SK-N-SH (cell line): ENCODE results near the gene UBL7. TPM values are rescaled to one million over a fixed set of nuclear protein-coding genes. Genes with fewer than 3 reads are reported as not detected.
A peak's percentile ranks its signal among the peaks of the same experiment; 100 is the strongest.

Source experiments
- CTCF ChIA-PET: fragments of 300-600, 350-600 bp; formaldehyde crosslinking; extraction: SDS; loops from one replicate; lab custom pipeline; 2021; lab: Yijun Ruan, JAX
- POLR2A ChIA-PET: fragments of 350-600 bp; sonication (Branson Sonifier 250); formaldehyde crosslinking; extraction: SDS; loops from one replicate; lab custom pipeline; 2020; ENCODE audit warnings: antibody characterized with exemption, inconsistent platforms; lab: Yijun Ruan, JAX
- DNase-seq: peaks from one replicate; pipeline ENCODE4 v3.0.0; 2012
- H2AFZ ChIP-seq: fragments of 200-600 bp; sonication (generic); 2 replicates; pipeline ENCODE4 v1.8.1; 2016; ENCODE audit warnings: antibody characterized with exemption, mild to moderate bottlenecking, low read depth
- H3F3A ChIP-seq: fragments of 200-600 bp; sonication (generic); replicated peaks from 2 replicates; pipeline ENCODE3; 2016; ENCODE audit warnings: antibody characterized with exemption, mild to moderate bottlenecking; ENCODE audit not compliant: insufficient read depth
- H3K27ac ChIP-seq, 2 experiments: fragments of 200-500 bp in 1 of 2; fragments of 200-600 bp in 1 of 2; sonication (Bioruptor generic) in 1 of 2; sonication (generic), shearing (Covaris generic) in 1 of 2; 2 replicates each; pipeline versions ENCODE4 v1.5.1 to v1.6.1; 2014 to 2016; ENCODE audit warnings: low read depth in 2 of 2, inconsistent platforms in 1 of 2, low read length in 1 of 2, mild to moderate bottlenecking in 1 of 2, mixed read lengths in 1 of 2
- H3K27me3 ChIP-seq: fragments of 200-600 bp; sonication (generic), shearing (Covaris generic); 2 replicates; pipeline ENCODE4 v1.6.1; 2016; ENCODE audit warnings: mixed run types; ENCODE audit not compliant: insufficient read depth
- H3K36me3 ChIP-seq, 2 experiments: fragments of 200-500 bp in 1 of 2; fragments of 200-600 bp in 1 of 2; sonication (Bioruptor generic) in 1 of 2; sonication (generic) in 1 of 2; replicated peaks in 1 of 2; 2 replicates each; pipeline versions ENCODE3 to v1.5.1; 2014 to 2016; ENCODE audit warnings: low read length in 1 of 2, mild to moderate bottlenecking in 1 of 2; ENCODE audit not compliant: insufficient read depth in 2 of 2, control insufficient read depth in 1 of 2
- H3K4me1 ChIP-seq, 2 experiments: fragments of 200-500 bp in 1 of 2; fragments of 200-600 bp in 1 of 2; sonication (Bioruptor generic) in 1 of 2; sonication (generic), shearing (Covaris generic) in 1 of 2; 2 replicates each; pipeline versions ENCODE4 v1.5.1 to v1.6.1; 2014 to 2016; ENCODE audit warnings: low read depth in 1 of 2, low read length in 1 of 2, mixed run types in 1 of 2; ENCODE audit not compliant: insufficient read depth in 2 of 2, control insufficient read depth in 1 of 2
- H3K4me2 ChIP-seq: fragments of 200-600 bp; sonication (generic), shearing (Covaris generic); 2 replicates; pipeline ENCODE4 v1.6.1; 2017; ENCODE audit warnings: mixed run types
- H3K4me3 ChIP-seq, 2 experiments: fragments of 200-500 bp in 1 of 2; fragments of 200-600 bp in 1 of 2; sonication (Bioruptor generic) in 1 of 2; sonication (generic), shearing (Covaris generic) in 1 of 2; 2 replicates each; pipeline versions ENCODE4 v1.5.1 to v1.8.1; 2014 to 2016; ENCODE audit warnings: low read depth in 2 of 2, inconsistent platforms in 1 of 2, low read length in 1 of 2, mild to moderate bottlenecking in 1 of 2, mixed read lengths in 1 of 2, moderate library complexity in 1 of 2
- H3K79me2 ChIP-seq: fragments of 200-600 bp; sonication (generic); 2 replicates; pipeline ENCODE4 v1.8.1; 2017; ENCODE audit warnings: mild to moderate bottlenecking; ENCODE audit not compliant: insufficient read depth
- H3K9ac ChIP-seq: fragments of 200-600 bp; sonication (generic); 2 replicates; pipeline ENCODE4 v1.6.1; 2017; ENCODE audit warnings: mixed run types
- H3K9me2 ChIP-seq: fragments of 200-600 bp; sonication (generic); 2 replicates; pipeline ENCODE4 v1.6.1; 2017; ENCODE audit warnings: mixed run types
- H3K9me3 ChIP-seq: fragments of 200-600 bp; sonication (generic); 2 replicates; pipeline ENCODE4 v1.6.1; 2017; ENCODE audit warnings: mixed run types, mild to moderate bottlenecking, moderate library complexity
- H4K20me1 ChIP-seq: fragments of 200-600 bp; sonication (generic); 2 replicates; pipeline ENCODE4 v1.6.1; 2017; ENCODE audit warnings: mild to moderate bottlenecking, mixed run types; ENCODE audit not compliant: insufficient read depth
- CHD2 ChIP-seq: fragments of 150-350 bp; IDR thresholded peaks from 2 replicates; pipeline ENCODE4 v1.6.1; 2018; ENCODE audit warnings: low read length; ENCODE audit not compliant: partially characterized antibody
- CTCF ChIP-seq: fragments of 200-600 bp; sonication (generic); IDR thresholded peaks from 2 replicates; pipeline ENCODE4 v1.6.1; 2017; ENCODE audit warnings: antibody characterized with exemption, mild to moderate bottlenecking, moderate library complexity
- EP300 ChIP-seq, 2 experiments: IDR thresholded peaks; 2 replicates each; pipeline versions ENCODE4 v1.4.0 to v1.6.1; 2012; ENCODE audit warnings: borderline replicate concordance in 1 of 2, low read depth in 1 of 2, low read length in 1 of 2
- EZH2phosphoT487 ChIP-seq: fragments of 200-600 bp; sonication (generic); IDR thresholded peaks from 2 replicates; pipeline ENCODE4 v1.6.1; 2017; ENCODE audit warnings: low read depth, mixed run types, mild to moderate bottlenecking, antibody characterized with exemption, moderate library complexity, borderline replicate concordance
- FOSL2 ChIP-seq: IDR thresholded peaks from 2 replicates; pipeline ENCODE4 v1.4.0; 2012; ENCODE audit warnings: low read depth, mild to moderate bottlenecking, moderate library complexity, borderline replicate concordance
- FOXM1 ChIP-seq: IDR thresholded peaks from 2 replicates; pipeline ENCODE4 v1.4.0; 2012; ENCODE audit warnings: low read depth, mild to moderate bottlenecking
- GABPA ChIP-seq: IDR thresholded peaks from 2 replicates; pipeline ENCODE4 v1.4.0; 2012; ENCODE audit warnings: low read depth, mild to moderate bottlenecking
- GATA2 ChIP-seq: sonication (generic); formaldehyde crosslinking; IDR thresholded peaks from 2 replicates; pipeline ENCODE4 v1.5.0; 2020; ENCODE audit warnings: mild to moderate bottlenecking, missing genetic modification reagents
- JUND ChIP-seq: IDR thresholded peaks from 2 replicates; pipeline ENCODE4 v1.4.0; 2012
- MEF2A ChIP-seq: IDR thresholded peaks from 2 replicates; pipeline ENCODE4 v1.4.0; 2012; ENCODE audit warnings: low read depth, borderline replicate concordance
- NFIC ChIP-seq: IDR thresholded peaks from 2 replicates; pipeline ENCODE4 v1.4.0; 2012; ENCODE audit warnings: borderline replicate concordance
- NRF1 ChIP-seq: IDR thresholded peaks from 2 replicates; pipeline ENCODE4 v1.6.1; 2012; ENCODE audit warnings: low read depth, mild to moderate bottlenecking, low read length
- POLR2AphosphoS5 ChIP-seq: IDR thresholded peaks from 2 replicates; pipeline ENCODE4 v1.6.1; 2012; ENCODE audit warnings: low read depth, low read length
- RFX5 ChIP-seq: IDR thresholded peaks from 2 replicates; pipeline ENCODE4 v1.6.1; 2012; ENCODE audit warnings: mild to moderate bottlenecking, improper control_type of control experiment, low read length
- SIN3A ChIP-seq: IDR thresholded peaks from 2 replicates; pipeline ENCODE4 v1.6.1; 2012; ENCODE audit warnings: low read depth, mild to moderate bottlenecking, low read length, moderate library complexity, borderline replicate concordance
- SMC3 ChIP-seq: IDR thresholded peaks from 2 replicates; pipeline ENCODE4 v1.6.1; 2012; ENCODE audit warnings: low read depth, low read length, improper control_type of control experiment
- TCF12 ChIP-seq: IDR thresholded peaks from 2 replicates; pipeline ENCODE4 v1.4.0; 2012
- TEAD4 ChIP-seq: IDR thresholded peaks from 2 replicates; pipeline ENCODE4 v1.4.0; 2012; ENCODE audit warnings: mild to moderate bottlenecking, borderline replicate concordance; ENCODE audit not compliant: insufficient read depth
- USF1 ChIP-seq: IDR thresholded peaks from 2 replicates; pipeline ENCODE4 v1.4.0; 2012; ENCODE audit warnings: low read depth, borderline replicate concordance
- WGBS: methylation state at CpG from one replicate; pipeline ENCODE4 v1.1.6; 2017; ENCODE audit warnings: low lambda C conversion rate; 5-methylcytosine and 5-hydroxymethylcytosine counted together
- polyA plus RNA-seq, 3 experiments: library from polyadenylated mRNA; depleted of rRNA; stranded (reverse); fragments of >200 nt; gene quantifications; 2 replicates each; pipeline ENCODE4 v1.2.3, GENCODE V29; 2012

The UBL7 gene
- polyA plus RNA-seq, 1 of the 3 experiments (the other 2 are of a cell fraction) = 81.1 TPM

- no peak for TF ChIP-seq MEF2A
- TF ChIP-seq TEAD4 = 0 out of 2 replicates have a peak, but pooled peaks have one; percentile 52
- TF ChIP-seq RFX5 = no peak
- peak; percentile 92 for TF ChIP-seq SIN3A
- peak; percentile 98 for TF ChIP-seq POLR2AphosphoS5
- no peak for TF ChIP-seq NFIC
- no peak for TF ChIP-seq EZH2phosphoT487
- peak; percentile 35; the same call in 1 of the 2 replicates for TF ChIP-seq TCF12
- peak in 1 of 2 experiments; percentile 34; a peak in 1 of 4 replicates for TF ChIP-seq EP300 (IDR thresholded peaks at IDR 0.05; ENCODE audit: borderline replicate concordance in 1 of 2, low read depth in 1 of 2, low read length in 1 of 2)
- peak; percentile 96 for TF ChIP-seq GABPA
- no peak for TF ChIP-seq USF1
- TF ChIP-seq CTCF = peak; percentile 27; the same call in 1 of the 2 replicates
- no peak for TF ChIP-seq JUND
- no peak for TF ChIP-seq FOSL2
Measured at GRCh38 chr15:74460871-74461846, at the start of gene UBL7 (continued).

GRCh38 chr15:74506515-74506840, 45.5 kb upstream of the UBL7 start:
- Histone ChIP-seq H3F3A (peaks cover 12% of the 10 kb centered on the region), H3K9ac (no peak overlapping the region), H2AFZ (no peak overlapping the region), H3K36me3 (no peaks in the 10 kb centered on the region), H3K27me3 (no peaks in the 10 kb centered on the region), H3K4me1 (no peaks in the 10 kb centered on the region; a peak in 1 of 4 replicates)
- WGBS = 84% methylated on average over 4 of the region's 4 CpGs
- TF ChIP-seq JUND = no peak
- no peak for TF ChIP-seq USF1
- TF ChIP-seq CHD2 = no peak
- no peak for TF ChIP-seq FOSL2
- TF ChIP-seq EP300 (IDR thresholded peaks at IDR 0.05; ENCODE audit: borderline replicate concordance in 1 of 2, low read depth in 1 of 2, low read length in 1 of 2) = no peak
- no peak for TF ChIP-seq MEF2A
- TF ChIP-seq NRF1 = no peak
- TF ChIP-seq GATA2 = no peak
- no peak for TF ChIP-seq FOXM1
- TF ChIP-seq SMC3 = no peak
- TF ChIP-seq, all 33 proteins: peak for 0
- Histone ChIP-seq H4K20me1 (no peaks in the 10 kb centered on the region), H3K4me3 (no peak overlapping the region), H3K4me2 (no peak overlapping the region), H3K9me3 (no peaks in the 10 kb centered on the region), H3K9me2 (no peaks in the 10 kb centered on the region), H3K79me2 (no peaks in the 10 kb centered on the region), H3K27ac (peak overlapping the region in 1 of 2 experiments; percentile 53; a peak in 2 of 4 replicates)
- ChIA-PET POLR2A (no interaction called here), CTCF (no interaction called here)
- no peak for DNase-seq
